HEK293 (cell line): ENCODE data around the gene DES.
A peak's percentile ranks its signal among the peaks of the same experiment; 100 is the strongest.

Experiments
- CTCF ChIA-PET: fragments of 350-600 bp; formaldehyde crosslinking; extraction: SDS; loops from one replicate; lab custom pipeline; 2021; ENCODE audit warnings: antibody characterized with exemption; lab: Yijun Ruan, JAX
- POLR2A ChIA-PET: fragments of 300-600 bp; formaldehyde crosslinking; extraction: SDS; loops from one replicate; lab custom pipeline; 2020; ENCODE audit warnings: antibody characterized with exemption, inconsistent platforms; lab: Yijun Ruan, JAX
- H3K27ac ChIP-seq: fragments of 200-500 bp; sonication (Bioruptor generic); 2 replicates; pipeline ENCODE4 v1.5.1; 2014; ENCODE audit warnings: low read depth, low read length, control low read depth, inconsistent platforms; ENCODE audit errors: extremely low read depth
- H3K36me3 ChIP-seq, 2 experiments: fragments of 200-500 bp in 1 of 2; sonication (Bioruptor generic) in 1 of 2; 1 replicate in 1 of 2; 2 replicates in 1 of 2; pipeline ENCODE4 v1.5.1; 2014 to 2017; ENCODE audit warnings: inconsistent platforms in 2 of 2, low read length in 2 of 2; ENCODE audit not compliant: control insufficient read depth in 2 of 2, insufficient read depth in 1 of 2
- H3K4me1 ChIP-seq: fragments of 200-500 bp; sonication (Bioruptor generic); 2 replicates; pipeline ENCODE4 v1.5.1; 2014; ENCODE audit warnings: mild to moderate bottlenecking, low read length, inconsistent platforms; ENCODE audit not compliant: control insufficient read depth, insufficient read depth
- H3K4me3 ChIP-seq: 2 replicates; pipeline ENCODE4 v1.5.1; 2011; ENCODE audit warnings: low read depth, mild to moderate bottlenecking, control low read depth, low read length, moderate library complexity
- H3K9me3 ChIP-seq: fragments of 200-500 bp; sonication (Bioruptor generic); 2 replicates; pipeline ENCODE4 v1.5.1; 2014; ENCODE audit warnings: low read depth, low read length, inconsistent platforms; ENCODE audit not compliant: control insufficient read depth, insufficient read depth
- EGR2 ChIP-seq: fragments of 450-650 bp; formaldehyde crosslinking; IDR thresholded peaks from 2 replicates; pipeline ENCODE4 v1.5.1; 2016; ENCODE audit warnings: low read depth, missing biosample characterization, missing genetic modification characterization
- GLIS2 ChIP-seq: fragments of 450-650 bp; formaldehyde crosslinking; IDR thresholded peaks from 2 replicates; pipeline ENCODE4 v1.5.1; 2016; ENCODE audit warnings: missing biosample characterization, missing genetic modification characterization
- ZBTB48 ChIP-seq: fragments of 450-650 bp; formaldehyde crosslinking; IDR thresholded peaks from 2 replicates; pipeline ENCODE4 v1.5.1; 2016; ENCODE audit warnings: missing biosample characterization, missing genetic modification characterization
- ZIC2 ChIP-seq: fragments of 450-650 bp; formaldehyde crosslinking; IDR thresholded peaks from 2 replicates; pipeline ENCODE4 v1.5.1; 2016; ENCODE audit warnings: missing biosample characterization, missing genetic modification characterization
- ZNF2 ChIP-seq: fragments of 450-650 bp; formaldehyde crosslinking; IDR thresholded peaks from 2 replicates; pipeline ENCODE4 v1.5.1; 2016; ENCODE audit warnings: missing biosample characterization, missing genetic modification characterization
- ZNF211 ChIP-seq: fragments of 450-650 bp; formaldehyde crosslinking; IDR thresholded peaks from 2 replicates; pipeline ENCODE4 v1.5.1; 2016; ENCODE audit warnings: low read depth, missing biosample characterization, missing genetic modification characterization
- ZNF214 ChIP-seq: fragments of 450-650 bp; formaldehyde crosslinking; IDR thresholded peaks from 2 replicates; pipeline ENCODE4 v1.5.1; 2017; ENCODE audit warnings: missing biosample characterization, mild to moderate bottlenecking, missing genetic modification characterization, borderline replicate concordance
- ZNF473 ChIP-seq: fragments of 450-650 bp; formaldehyde crosslinking; IDR thresholded peaks from 2 replicates; pipeline ENCODE4 v1.5.1; 2017; ENCODE audit warnings: missing biosample characterization, missing genetic modification characterization
- ZNF501 ChIP-seq: fragments of 450-650 bp; formaldehyde crosslinking; IDR thresholded peaks from 2 replicates; pipeline ENCODE4 v1.5.1; 2016; ENCODE audit warnings: missing biosample characterization, missing genetic modification characterization
- ZNF544 ChIP-seq: fragments of 450-650 bp; formaldehyde crosslinking; IDR thresholded peaks from 2 replicates; pipeline ENCODE4 v1.5.0; 2017; ENCODE audit warnings: missing biosample characterization, missing genetic modification characterization
- ZNF555 ChIP-seq: fragments of 450-650 bp; formaldehyde crosslinking; conservative IDR thresholded peaks from 2 replicates; pipeline ENCODE4 v1.5.1; 2017; ENCODE audit warnings: missing biosample characterization, mild to moderate bottlenecking, missing genetic modification characterization, inconsistent platforms
- ZNF560 ChIP-seq: fragments of 450-650 bp; formaldehyde crosslinking; IDR thresholded peaks from 2 replicates; pipeline ENCODE4 v1.5.1; 2017; ENCODE audit warnings: missing biosample characterization, missing genetic modification characterization, borderline replicate concordance
- ZNF561 ChIP-seq: fragments of 450-650 bp; IDR thresholded peaks from 2 replicates; pipeline ENCODE4 v1.5.1; 2018; ENCODE audit warnings: missing biosample characterization, missing genetic modification characterization, borderline replicate concordance
- ZNF571 ChIP-seq: fragments of 450-650 bp; formaldehyde crosslinking; IDR thresholded peaks from 2 replicates; pipeline ENCODE4 v1.5.0; 2017; ENCODE audit warnings: missing biosample characterization, missing genetic modification characterization
- ZNF600 ChIP-seq: fragments of 450-650 bp; formaldehyde crosslinking; IDR thresholded peaks from 2 replicates; pipeline ENCODE4 v1.5.1; 2016; ENCODE audit warnings: missing biosample characterization, missing genetic modification characterization
- ZNF654 ChIP-seq: fragments of 450-650 bp; formaldehyde crosslinking; IDR thresholded peaks from 2 replicates; pipeline ENCODE4 v1.5.1; 2016; ENCODE audit warnings: low read depth, missing biosample characterization, missing genetic modification characterization
- ZNF660 ChIP-seq: fragments of 450-650 bp; IDR thresholded peaks from 2 replicates; pipeline ENCODE4 v1.5.1; 2018; ENCODE audit warnings: missing biosample characterization, mild to moderate bottlenecking, missing genetic modification characterization
- ZNF785 ChIP-seq: fragments of 450-650 bp; formaldehyde crosslinking; IDR thresholded peaks from 2 replicates; pipeline ENCODE4 v1.5.1; 2016; ENCODE audit warnings: missing biosample characterization, missing genetic modification characterization
- ZNF830 ChIP-seq: fragments of 450-650 bp; IDR thresholded peaks from 2 replicates; pipeline ENCODE4 v1.5.0; 2018; ENCODE audit warnings: missing biosample characterization, missing genetic modification characterization, low read depth, mild to moderate bottlenecking, moderate library complexity
- TF ChIP-seq, protein P1 (sequence below): fragments of 450-650 bp; formaldehyde crosslinking; IDR thresholded peaks from 2 replicates; pipeline ENCODE4 v1.5.1; 2016; ENCODE audit warnings: missing biosample characterization, missing genetic modification characterization, borderline replicate concordance
- TF ChIP-seq, protein P2 (sequence below): fragments of 450-650 bp; formaldehyde crosslinking; IDR thresholded peaks from 2 replicates; pipeline ENCODE4 v1.5.1; 2016; ENCODE audit warnings: missing biosample characterization, missing genetic modification characterization, low read depth
- TF ChIP-seq, protein P3 (sequence below): fragments of 450-650 bp; formaldehyde crosslinking; IDR thresholded peaks from 2 replicates; pipeline ENCODE4 v1.5.1; 2016; ENCODE audit warnings: missing biosample characterization, missing genetic modification characterization
- TF ChIP-seq, protein P4 (sequence below): fragments of 450-650 bp; formaldehyde crosslinking; IDR thresholded peaks from 2 replicates; pipeline ENCODE4 v1.5.1; 2017; ENCODE audit warnings: missing biosample characterization, mild to moderate bottlenecking, missing genetic modification characterization, moderate library complexity
- TF ChIP-seq, protein P5 (sequence below): fragments of 450-650 bp; formaldehyde crosslinking; IDR thresholded peaks from 2 replicates; pipeline ENCODE4 v1.5.1; 2016; ENCODE audit warnings: missing biosample characterization, missing genetic modification characterization

Gene DES

DNA sequence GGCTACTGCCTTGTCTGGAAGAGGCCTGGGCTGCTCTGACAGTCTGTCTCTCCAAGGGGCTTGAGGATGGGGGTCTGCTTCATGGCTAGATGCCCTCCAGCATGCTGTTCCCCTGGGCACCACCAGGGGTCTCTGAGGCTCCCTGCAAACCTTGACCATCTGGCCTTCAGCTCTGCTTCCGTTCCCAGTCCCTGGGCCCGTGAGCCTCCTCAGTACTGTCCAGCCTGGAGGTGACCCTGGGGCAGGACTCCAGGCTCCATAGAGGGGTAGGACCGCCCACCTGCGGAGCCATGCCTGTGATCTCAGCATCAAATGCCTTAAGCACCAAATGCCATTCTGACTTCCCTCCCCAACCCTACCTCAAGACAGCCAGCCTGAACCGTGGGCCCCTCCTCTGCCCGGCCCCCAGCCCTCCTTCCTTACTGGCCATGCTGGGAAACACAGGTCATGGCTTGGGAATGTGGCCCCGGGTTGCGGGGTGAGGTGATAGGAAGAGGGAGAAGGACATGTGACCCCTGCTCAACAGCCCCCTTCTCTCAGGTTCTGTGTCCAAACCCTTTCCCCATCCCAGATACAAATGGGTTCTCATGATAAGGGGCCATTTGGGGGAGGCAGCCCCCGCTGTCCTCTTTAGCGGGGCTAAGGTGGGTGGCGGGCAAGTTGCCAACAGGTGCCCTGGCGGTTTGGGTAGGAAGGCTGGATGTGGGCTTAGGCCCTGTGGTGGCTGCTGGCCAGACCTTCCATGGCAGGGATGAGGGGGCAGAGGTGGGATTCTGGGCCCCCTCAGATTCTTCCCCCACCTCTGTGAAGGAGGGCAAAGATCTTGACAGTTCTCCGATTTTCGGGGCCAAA, 41.5 kb downstream of the DES start (continued):
- TF ChIP-seq, protein P1, sequence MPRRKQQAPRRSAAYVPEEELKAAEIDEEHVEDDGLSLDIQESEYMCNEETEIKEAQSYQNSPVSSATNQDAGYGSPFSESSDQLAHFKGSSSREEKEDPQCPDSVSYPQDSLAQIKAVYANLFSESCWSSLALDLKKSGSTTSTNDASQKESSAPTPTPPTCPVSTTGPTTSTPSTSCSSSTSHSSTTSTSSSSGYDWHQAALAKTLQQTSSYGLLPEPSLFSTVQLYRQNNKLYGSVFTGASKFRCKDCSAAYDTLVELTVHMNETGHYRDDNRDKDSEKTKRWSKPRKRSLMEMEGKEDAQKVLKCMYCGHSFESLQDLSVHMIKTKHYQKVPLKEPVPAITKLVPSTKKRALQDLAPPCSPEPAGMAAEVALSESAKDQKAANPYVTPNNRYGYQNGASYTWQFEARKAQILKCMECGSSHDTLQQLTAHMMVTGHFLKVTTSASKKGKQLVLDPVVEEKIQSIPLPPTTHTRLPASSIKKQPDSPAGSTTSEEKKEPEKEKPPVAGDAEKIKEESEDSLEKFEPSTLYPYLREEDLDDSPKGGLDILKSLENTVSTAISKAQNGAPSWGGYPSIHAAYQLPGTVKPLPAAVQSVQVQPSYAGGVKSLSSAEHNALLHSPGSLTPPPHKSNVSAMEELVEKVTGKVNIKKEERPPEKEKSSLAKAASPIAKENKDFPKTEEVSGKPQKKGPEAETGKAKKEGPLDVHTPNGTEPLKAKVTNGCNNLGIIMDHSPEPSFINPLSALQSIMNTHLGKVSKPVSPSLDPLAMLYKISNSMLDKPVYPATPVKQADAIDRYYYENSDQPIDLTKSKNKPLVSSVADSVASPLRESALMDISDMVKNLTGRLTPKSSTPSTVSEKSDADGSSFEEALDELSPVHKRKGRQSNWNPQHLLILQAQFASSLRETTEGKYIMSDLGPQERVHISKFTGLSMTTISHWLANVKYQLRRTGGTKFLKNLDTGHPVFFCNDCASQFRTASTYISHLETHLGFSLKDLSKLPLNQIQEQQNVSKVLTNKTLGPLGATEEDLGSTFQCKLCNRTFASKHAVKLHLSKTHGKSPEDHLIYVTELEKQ (tag by site-specific recombination) = no peak
- TF ChIP-seq ZNF555 (tag by site-specific recombination) (no peak), ZNF2 (tag by site-specific recombination) (peak; percentile 50; the same call in 1 of the 2 replicates), ZNF600 (tag by site-specific recombination) (0 out of 2 replicates have a peak, but pooled peaks have one; percentile 26), ZNF830 (tag by site-specific recombination) (no peak), EGR2 (tag by site-specific recombination) (peak; percentile 60), ZNF660 (tag by site-specific recombination) (no peak), ZNF544 (tag by site-specific recombination) (no peak), ZBTB48 (0 out of 2 replicates have a peak, but pooled peaks have one; percentile 34), GLIS2 (peak; percentile 52)
- TF ChIP-seq, protein P2, sequence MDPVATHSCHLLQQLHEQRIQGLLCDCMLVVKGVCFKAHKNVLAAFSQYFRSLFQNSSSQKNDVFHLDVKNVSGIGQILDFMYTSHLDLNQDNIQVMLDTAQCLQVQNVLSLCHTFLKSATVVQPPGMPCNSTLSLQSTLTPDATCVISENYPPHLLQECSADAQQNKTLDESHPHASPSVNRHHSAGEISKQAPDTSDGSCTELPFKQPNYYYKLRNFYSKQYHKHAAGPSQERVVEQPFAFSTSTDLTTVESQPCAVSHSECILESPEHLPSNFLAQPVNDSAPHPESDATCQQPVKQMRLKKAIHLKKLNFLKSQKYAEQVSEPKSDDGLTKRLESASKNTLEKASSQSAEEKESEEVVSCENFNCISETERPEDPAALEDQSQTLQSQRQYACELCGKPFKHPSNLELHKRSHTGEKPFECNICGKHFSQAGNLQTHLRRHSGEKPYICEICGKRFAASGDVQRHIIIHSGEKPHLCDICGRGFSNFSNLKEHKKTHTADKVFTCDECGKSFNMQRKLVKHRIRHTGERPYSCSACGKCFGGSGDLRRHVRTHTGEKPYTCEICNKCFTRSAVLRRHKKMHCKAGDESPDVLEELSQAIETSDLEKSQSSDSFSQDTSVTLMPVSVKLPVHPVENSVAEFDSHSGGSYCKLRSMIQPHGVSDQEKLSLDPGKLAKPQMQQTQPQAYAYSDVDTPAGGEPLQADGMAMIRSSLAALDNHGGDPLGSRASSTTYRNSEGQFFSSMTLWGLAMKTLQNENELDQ = no peak
- TF ChIP-seq, protein P3, sequence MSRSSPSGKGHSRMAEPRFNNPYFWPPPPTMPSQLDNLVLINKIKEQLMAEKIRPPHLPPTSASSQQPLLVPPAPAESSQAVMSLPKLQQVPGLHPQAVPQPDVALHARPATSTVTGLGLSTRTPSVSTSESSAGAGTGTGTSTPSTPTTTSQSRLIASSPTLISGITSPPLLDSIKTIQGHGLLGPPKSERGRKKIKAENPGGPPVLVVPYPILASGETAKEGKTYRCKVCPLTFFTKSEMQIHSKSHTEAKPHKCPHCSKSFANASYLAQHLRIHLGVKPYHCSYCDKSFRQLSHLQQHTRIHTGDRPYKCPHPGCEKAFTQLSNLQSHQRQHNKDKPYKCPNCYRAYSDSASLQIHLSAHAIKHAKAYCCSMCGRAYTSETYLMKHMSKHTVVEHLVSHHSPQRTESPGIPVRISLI (tag by site-specific recombination) = no peak

DNA sequence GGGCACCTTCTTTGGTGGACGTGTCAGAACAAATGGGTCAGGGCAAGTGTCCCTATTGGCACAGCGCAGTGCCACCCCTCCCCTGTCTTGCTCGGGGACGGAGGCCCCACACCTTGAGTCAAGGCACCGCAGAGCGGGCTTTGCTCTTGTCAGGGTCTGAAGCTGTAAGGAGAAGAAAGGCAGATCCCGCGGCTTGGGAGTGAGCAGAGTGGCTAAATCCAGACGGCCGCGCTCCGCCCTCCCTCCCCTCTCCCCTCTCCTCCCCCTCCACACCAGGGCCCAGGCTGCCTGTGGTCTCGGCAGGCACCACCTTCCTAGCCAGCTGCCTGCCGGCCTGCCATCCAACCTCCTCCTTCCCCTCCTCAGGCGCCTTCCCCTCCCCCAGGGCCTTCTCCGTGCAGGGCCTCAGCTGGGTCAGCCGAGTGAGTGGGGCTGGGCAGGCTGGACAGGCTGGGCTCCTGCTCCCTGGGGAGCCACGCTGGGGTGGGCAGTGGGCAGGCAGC, 42.3 kb downstream of the DES start:
- Histone ChIP-seq H3K4me1 (peaks cover 2% of the 10 kb centered on the region; the same call in 1 of the 2 replicates), H3K27ac (no peak overlapping the region), H3K36me3 (peaks cover 0 to 22% of the 10 kb centered on the region in 2 experiments; a peak in 2 of 3 replicates), H3K4me3 (no peak overlapping the region), H3K9me3 (no peaks in the 10 kb centered on the region)
- no peak for TF ChIP-seq ZNF473 (tag by site-specific recombination)
- TF ChIP-seq, protein P4, sequence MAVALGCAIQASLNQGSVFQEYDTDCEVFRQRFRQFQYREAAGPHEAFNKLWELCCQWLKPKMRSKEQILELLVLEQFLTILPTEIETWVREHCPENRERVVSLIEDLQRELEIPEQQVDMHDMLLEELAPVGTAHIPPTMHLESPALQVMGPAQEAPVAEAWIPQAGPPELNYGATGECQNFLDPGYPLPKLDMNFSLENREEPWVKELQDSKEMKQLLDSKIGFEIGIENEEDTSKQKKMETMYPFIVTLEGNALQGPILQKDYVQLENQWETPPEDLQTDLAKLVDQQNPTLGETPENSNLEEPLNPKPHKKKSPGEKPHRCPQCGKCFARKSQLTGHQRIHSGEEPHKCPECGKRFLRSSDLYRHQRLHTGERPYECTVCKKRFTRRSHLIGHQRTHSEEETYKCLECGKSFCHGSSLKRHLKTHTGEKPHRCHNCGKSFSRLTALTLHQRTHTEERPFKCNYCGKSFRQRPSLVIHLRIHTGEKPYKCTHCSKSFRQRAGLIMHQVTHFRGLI (tag by site-specific recombination) = peak; percentile 55; the same call in 1 of the 2 replicates
- TF ChIP-seq ZNF785 (tag by site-specific recombination) = no peak
- peak; percentile 90 for TF ChIP-seq ZIC2 (tag by site-specific recombination)
- TF ChIP-seq GLIS2 = 0 out of 2 replicates have a peak, but pooled peaks have one; percentile 14
- TF ChIP-seq ZNF501 (tag by site-specific recombination) = no peak
- TF ChIP-seq, protein P5, sequence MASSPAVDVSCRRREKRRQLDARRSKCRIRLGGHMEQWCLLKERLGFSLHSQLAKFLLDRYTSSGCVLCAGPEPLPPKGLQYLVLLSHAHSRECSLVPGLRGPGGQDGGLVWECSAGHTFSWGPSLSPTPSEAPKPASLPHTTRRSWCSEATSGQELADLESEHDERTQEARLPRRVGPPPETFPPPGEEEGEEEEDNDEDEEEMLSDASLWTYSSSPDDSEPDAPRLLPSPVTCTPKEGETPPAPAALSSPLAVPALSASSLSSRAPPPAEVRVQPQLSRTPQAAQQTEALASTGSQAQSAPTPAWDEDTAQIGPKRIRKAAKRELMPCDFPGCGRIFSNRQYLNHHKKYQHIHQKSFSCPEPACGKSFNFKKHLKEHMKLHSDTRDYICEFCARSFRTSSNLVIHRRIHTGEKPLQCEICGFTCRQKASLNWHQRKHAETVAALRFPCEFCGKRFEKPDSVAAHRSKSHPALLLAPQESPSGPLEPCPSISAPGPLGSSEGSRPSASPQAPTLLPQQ (tag by site-specific recombination) = no peak
- TF ChIP-seq ZNF214 (tag by site-specific recombination) = no peak
- no peak for TF ChIP-seq ZNF571
- no peak for TF ChIP-seq ZNF561 (tag by site-specific recombination)
- no peak for TF ChIP-seq ZNF560 (tag by site-specific recombination)
- no peak for TF ChIP-seq ZNF654
- no peak for TF ChIP-seq ZNF211
- ChIA-PET POLR2A (no interaction called here), CTCF (interaction anchor here (0.6 to 2.5 kb wide), 4 partner anchors 35 to 214 kb away, joined by 3 to 20 read pairs (median 7); a partner anchor contains a TSS)
